ENCODE results near the gene LRRK1.

Gene LRRK1

DNA sequence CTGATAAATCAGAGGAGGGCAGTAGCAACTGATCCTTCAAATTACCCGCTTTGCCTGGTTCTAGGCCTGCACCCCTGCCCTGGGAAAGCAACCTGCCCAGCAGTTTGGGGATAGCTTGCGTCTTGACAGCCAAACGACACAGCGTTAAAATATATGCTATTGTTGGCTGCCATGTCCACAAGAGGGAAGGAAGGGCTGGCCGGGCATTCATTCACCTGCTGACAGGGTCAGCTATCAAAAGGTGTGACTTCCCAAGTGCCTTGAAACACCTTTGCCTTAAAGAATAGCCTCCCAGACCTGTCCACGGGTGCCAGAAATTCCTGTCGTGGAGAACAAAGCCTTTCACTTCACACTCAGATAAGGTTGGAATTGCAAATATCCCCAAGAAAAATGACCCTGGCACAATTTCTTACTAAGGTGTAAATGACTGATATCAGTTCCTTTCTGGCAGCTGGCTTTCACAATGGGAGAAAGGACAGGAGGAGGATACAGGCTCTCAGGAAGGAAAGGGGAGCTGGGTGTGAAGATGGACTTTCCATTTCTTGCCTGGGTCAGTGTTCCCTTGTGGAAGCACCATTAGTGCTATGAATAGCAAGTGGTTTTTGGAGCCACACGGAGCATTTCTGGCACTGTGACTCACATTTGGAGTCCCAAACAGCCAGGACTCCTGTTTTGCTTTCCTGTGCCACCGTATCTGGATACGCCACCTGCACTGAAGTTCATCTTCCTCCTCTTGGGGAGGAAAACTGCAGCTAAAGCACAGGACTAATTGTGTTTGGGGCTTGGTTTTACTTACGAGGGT, 20.3 kb upstream of the LRRK1 start:
- TF ChIP-seq, protein P1, sequence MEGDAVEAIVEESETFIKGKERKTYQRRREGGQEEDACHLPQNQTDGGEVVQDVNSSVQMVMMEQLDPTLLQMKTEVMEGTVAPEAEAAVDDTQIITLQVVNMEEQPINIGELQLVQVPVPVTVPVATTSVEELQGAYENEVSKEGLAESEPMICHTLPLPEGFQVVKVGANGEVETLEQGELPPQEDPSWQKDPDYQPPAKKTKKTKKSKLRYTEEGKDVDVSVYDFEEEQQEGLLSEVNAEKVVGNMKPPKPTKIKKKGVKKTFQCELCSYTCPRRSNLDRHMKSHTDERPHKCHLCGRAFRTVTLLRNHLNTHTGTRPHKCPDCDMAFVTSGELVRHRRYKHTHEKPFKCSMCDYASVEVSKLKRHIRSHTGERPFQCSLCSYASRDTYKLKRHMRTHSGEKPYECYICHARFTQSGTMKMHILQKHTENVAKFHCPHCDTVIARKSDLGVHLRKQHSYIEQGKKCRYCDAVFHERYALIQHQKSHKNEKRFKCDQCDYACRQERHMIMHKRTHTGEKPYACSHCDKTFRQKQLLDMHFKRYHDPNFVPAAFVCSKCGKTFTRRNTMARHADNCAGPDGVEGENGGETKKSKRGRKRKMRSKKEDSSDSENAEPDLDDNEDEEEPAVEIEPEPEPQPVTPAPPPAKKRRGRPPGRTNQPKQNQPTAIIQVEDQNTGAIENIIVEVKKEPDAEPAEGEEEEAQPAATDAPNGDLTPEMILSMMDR (conservative IDR thresholded peaks at IDR 0.05) = no peak
- no peak for TF ChIP-seq ZFX (IDR thresholded peaks at IDR 0.05)
- H3K27ac ChIP-seq = peak overlapping the region; percentile 94

DNA sequence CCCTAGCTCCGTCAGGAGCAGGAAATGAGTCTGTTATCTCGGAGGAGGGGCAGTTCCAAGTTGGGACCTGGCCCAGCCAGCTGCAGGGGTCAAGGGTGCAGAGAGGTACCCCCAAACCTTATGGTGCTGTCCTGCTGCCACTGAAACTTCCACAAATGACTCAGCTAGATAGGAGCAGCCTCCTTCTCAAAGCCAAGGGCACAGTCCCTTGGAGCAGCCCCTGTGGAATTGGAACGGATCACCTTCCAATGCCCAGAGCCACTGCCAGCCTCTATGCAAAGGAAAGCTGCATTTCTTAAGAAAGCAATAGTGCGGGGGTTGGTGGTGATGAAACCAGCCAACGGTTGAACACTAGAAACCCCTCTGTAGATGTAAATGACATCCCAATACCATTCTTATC, 19.6 kb upstream of the LRRK1 start:
- TF ChIP-seq, protein P1 (conservative IDR thresholded peaks at IDR 0.05) = no peak
- TF ChIP-seq ZFX (IDR thresholded peaks at IDR 0.05) = no peak
- peak overlapping the region; percentile 94 for H3K27ac ChIP-seq

DNA sequence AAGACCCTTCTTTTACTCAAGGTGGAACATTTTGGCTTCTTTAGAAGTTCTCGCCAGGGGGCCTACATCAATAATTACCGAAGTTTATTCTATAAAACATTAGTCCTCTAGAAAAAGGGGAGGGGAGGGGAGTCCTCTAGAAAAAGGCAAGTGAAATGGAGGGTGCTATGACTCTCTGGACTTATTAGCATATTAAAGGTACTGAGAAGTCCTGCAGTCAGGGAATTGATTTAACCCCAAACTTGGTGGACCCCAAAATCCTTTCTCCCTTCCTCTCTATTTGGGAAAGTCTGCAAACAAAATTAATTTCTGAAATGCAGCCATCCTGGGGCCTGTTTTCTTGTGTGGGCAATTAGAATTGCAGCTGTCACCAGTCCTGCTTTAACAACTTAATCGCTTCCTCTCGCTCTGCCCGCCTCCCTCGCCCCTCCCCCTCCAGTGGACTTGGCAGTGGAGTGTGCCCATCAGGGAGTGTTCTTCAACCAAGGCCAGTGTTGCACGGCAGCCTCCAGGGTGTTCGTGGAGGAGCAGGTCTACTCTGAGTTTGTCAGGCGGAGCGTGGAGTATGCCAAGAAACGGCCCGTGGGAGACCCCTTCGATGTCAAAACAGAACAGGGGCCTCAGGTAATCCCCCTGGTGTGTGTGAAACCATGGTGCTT, 18.9 kb upstream of the LRRK1 start:
- peak overlapping the region; percentile 90 for H3K27ac ChIP-seq
- TF ChIP-seq, protein P1 (conservative IDR thresholded peaks at IDR 0.05) = no peak
- no peak for TF ChIP-seq ZFX (IDR thresholded peaks at IDR 0.05)

DNA sequence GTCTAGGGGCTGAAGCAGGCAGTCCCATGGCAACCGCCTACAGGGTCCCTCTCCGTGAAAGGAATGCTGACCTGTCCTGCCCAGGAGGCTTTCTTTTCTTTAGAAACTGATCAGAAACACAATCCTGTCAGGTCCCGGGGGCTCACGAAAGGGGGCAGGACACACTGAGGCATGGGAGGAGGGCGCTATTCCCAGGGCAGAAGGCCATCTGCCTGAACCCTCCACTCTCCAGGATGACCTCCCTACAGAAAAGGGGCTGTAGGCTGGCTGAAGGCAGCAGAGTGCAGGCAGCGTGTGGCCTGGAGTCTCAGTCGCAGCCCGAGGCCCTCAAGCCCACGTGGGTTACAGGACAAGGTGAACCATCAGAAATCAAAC, 18.4 kb upstream of the LRRK1 start:
- TF ChIP-seq, protein P1 (conservative IDR thresholded peaks at IDR 0.05) = no peak
- TF ChIP-seq ZFX (IDR thresholded peaks at IDR 0.05) = no peak
- peak overlapping the region; percentile 90 for H3K27ac ChIP-seq

DNA sequence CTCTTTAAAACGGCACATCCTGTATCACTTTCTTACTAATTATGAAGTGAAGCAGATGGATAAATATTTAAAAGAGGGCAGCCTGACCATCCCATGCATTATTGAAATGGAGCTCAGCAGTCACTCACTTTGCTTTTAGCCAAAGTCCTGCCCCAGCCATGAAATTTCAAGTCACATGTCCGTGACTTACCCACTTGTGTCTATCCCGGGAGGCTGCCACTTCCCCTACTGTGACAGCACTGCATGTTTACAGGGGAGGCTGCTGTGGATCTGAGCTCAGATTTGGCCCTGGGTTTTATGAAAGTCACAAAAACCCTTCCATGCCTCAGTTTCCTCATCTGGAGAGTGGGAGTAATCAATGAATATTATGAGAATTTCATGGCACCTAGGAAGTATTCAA, 17.9 kb upstream of the LRRK1 start:
- TF ChIP-seq, protein P1 (conservative IDR thresholded peaks at IDR 0.05) = no peak
- TF ChIP-seq ZFX (IDR thresholded peaks at IDR 0.05) = no peak
- H3K27ac ChIP-seq = peak overlapping the region; percentile 90

DNA sequence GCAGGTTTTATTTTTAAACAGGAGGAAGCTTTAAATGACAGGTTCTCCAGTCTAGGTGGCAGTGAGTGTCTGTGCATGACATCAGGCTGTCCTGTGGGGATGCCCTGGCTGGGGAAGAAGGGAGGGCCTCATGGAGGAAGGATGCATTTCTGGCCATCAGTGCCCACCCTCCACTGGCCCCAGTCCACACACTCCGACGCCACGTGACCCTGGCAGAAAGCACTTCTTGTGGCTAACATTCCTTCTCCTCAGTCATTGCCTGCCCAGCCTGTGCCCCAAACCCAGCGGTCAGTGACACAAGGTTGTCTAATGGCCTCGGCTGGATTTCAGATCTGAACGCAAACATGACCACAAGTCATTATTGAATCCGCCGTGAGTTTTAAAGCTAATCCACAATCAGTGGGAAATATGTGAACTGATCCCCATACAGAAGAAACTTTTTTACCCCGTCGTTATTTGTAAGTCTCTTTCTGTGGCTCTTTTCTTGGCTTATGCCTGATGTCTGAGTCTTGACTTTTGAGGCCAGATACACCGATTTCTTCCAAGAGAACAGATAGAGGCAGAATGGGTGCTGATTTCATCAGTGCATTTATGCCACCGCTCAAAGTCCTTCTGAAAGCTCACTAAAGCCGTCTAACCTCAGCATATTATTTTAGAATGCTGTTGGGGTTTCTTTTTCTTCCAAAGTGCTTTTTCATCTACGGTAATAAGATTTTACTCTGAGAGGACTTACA, 17.3 kb upstream of the LRRK1 start:
- TF ChIP-seq, protein P1 (conservative IDR thresholded peaks at IDR 0.05) = no peak
- peak overlapping the region; percentile 90 for H3K27ac ChIP-seq

Data from C4-2B (cell line).